ENCODE results near the gene CNOT10.
"Not testable (repeated sequence)": the region's sequence is repeated elsewhere in the genome, so short reads cannot be mapped to it uniquely, and the experiment has no call there.

CNOT10 gene

DNA sequence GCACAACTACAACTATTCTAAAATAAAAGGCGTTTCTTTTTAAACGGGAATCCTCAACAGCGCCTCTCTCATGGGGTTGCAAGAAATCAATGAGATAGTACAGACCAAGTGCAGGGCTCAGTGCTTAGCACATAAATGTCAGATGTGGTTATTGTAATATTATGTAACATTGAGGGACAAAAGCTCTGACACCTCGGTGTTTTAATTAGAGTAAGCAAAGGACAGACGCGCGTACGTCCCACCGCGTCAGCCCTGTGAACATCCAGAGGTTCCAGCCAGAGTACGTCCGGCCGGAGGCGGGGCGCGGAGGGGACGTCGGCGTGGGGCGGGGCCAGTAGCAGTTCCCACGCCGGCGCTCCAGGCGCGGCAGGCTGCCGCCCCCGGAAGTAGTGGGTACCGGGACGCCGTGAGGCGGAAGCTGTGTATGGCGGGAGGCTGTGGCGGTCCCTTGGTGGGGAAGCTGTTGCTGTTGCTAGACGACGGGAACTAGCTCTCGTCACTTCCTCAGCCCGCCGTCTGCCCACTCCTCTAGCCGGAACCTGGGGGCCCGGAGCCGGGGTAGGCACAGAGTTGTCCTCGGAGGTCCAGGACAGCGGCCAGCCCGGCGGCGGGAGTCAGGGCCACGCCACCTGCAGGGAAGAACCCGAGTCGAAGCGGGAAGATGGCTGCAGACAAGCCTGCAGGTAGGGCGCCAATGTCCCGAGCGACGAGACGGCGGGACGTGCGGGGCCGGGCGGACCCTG is at the start of gene CNOT10:
Gene CNOT10 (plus strand): TSS at position 389 of the 743 bp plus-strand sequence. CDS start 273 bp downstream, at position 662.
- peak; percentile 98 for DNase-seq

DNA sequence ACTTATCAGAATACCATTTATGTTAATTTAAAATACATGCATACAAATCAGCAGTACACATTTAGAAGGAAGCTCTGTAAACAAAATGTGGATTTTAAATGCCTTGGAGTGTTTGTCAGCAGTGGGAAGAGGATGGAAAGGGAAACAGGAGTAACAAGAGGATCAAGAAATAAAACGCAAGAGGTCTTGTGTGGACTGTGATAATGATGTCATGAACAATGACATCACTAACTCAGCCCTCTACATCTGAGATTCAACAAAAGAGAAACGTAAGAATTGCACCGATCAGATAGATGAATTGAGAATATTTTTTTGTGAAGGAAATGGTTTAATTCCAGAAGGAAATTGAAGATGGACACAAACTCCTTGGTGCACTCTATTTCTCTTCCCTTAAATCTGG is 44.0 kb upstream of the CNOT10 start:
- no peak for DNase-seq

GRCh38 chr3:32641356-32641755 is 43.6 kb upstream of the CNOT10 start:
- DNase-seq = no peak

GRCh38 chr3:32643354-32643753 is 41.6 kb upstream of the CNOT10 start:
- no peak for DNase-seq

DNA sequence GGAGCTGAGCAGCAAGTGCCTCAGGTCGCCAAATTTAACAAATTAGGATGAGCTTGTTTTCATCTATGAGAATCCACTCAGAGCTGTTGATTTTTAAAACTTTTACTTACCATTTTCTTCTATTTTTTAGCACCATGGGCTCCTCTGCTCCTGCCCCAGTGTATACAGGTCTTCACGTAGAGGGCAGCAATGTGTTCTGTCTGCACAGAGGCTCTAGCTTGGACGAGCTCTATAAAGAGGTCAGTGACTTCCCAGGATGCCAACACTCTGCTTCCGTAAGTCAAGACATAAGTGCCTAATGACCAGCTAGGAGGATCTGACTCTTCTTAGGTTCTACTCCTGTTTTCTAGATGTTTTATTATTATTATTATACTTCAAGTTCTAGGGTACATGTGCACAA is 41.2 kb upstream of the CNOT10 start:
- DNase-seq = no peak

- no peak for DNase-seq
Measured at GRCh38 chr3:32644380-32644779, 40.6 kb upstream of the CNOT10 start.

GRCh38 chr3:32646761-32647160 is 38.2 kb upstream of the CNOT10 start:
- no peak for DNase-seq

GRCh38 chr3:32652337-32653100 is 32.5 kb upstream of the CNOT10 start:
- DNase-seq = not testable (repeated sequence)

GRCh38 chr3:32655167-32655566 is 29.8 kb upstream of the CNOT10 start:
- no peak for DNase-seq

DNA sequence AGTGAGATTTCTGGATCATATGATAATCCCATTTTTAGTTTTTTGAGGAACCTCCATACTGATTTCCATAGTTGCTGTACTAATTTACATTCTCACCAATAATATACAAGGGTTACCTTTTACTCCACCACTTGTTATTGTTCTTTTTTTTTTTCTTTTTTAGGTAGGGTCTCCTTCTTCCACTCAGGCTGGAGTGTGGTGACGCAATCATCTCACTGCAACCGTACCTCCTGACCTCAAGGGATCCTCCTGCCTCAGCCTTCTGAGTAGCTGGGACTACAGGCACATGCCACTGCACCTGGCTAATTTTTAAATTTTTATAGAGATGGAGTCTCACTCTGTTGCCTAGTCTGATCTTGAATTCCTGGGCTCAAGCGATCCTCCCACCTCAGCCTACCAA is 24.4 kb upstream of the CNOT10 start:
- DNase-seq = no peak

DNA sequence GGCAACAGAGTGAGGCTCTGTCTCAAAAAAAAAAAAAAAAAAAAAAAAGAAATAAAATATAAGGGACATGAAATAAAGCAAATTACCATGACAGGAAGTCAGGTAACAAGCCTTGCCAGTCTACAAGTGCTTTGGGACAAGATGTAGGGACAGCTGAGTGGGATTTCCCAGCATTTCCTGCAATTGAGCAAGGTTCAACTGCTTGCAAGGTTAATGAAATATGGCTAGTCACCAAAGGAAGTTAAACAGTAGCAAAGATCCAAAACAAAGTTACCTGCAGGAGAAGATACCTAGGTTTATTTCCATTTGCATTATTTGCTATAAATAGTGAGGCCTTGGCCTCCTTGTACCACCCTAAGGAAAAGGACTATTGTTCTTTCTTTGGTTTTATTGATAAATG is 22.3 kb upstream of the CNOT10 start:
- no peak for DNase-seq

- peak; percentile 45 for DNase-seq
Measured at GRCh38 chr3:32664630-32665075, 20.3 kb upstream of the CNOT10 start.

GRCh38 chr3:32667072-32667582 is 17.9 kb upstream of the CNOT10 start:
- no peak for DNase-seq

GRCh38 chr3:32669226-32669625 is 15.8 kb upstream of the CNOT10 start:
- not testable (repeated sequence) for DNase-seq

DNA sequence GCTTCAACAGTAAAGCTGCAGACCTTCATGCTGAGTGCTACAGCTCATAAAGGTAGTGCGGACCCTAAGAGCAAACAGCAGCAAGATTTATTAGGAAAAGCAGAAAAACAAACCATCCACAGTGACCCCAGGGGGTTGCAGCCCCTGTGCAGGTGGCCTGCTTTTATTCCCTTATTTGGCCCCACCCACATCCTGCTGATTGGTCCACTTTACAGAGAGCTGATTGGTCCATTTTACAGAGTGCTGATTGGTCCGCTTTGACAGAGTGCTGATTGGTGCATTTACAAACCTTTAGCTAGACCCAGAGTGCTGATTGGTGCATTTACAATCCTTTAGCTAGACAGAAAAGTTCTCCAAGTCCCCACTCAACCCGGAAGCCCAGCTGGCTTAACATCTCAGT is 11.3 kb upstream of the CNOT10 start:
- not testable (repeated sequence) for DNase-seq

DNA sequence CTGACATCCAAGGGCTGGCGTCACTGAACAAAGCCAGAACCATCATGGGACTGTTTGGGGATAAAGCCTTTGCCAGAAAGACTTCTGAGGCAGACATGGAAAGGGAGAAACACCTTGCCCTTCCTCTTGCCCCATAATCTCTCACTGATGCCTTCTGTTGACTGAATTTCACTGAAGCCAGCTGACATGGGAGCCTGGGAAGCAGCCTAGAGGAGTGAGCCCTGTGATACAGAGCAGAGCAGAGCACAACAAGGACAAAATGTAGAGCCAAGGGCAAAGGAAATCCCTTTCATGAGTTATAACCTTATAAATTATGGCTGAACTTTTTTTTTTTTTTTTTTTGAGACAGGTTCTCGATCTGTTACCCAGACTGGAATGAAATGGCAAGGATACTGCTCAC is 9.8 kb upstream of the CNOT10 start:
- no peak for DNase-seq

DNA sequence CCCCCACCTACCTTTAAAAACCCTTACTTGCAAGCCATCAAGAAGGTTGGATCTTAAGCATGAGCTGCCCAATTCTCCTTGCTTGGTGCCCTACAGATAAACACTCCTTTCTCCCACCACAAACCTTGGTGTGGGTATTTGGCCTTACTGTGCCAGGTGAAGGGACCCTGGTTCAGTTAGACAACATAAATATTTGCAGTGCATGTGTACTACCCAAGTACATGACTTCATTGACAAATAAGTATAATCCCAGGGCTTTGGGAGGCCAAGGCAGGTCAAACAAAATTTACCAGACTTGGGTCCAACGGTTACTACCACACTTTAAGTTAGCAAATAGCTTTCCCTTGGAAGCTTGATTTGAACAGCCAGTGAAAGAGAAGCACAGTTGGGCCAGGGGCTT is 9.3 kb upstream of the CNOT10 start:
- no peak for DNase-seq

DNA sequence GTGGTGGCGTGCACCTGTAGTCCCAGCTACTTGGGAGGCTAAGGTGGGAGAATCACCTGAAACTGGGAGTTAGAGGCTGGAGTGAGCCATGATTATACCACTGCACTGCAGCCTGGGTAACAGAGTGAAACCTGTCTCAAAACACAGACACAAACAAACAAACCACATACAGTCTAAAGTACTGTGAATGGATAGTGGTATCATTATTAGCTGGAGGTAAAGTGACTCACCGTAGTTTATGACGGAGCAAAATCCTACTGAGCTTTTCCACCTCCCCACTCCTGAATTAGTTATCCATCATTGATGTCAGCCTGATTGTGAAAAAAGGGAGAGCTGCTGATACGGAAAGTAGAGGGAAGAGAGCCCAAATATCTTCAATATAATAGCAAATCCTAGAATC is 3.2 kb upstream of the CNOT10 start:
- peak; percentile 34 for DNase-seq

GRCh38 chr3:32684029-32684799 is 774 bp upstream of the CNOT10 start:
- peak; percentile 16 for DNase-seq

GRCh38 chr3:32685543-32686185 is 676 bp downstream of the CNOT10 start:
- peak; percentile 27 for DNase-seq

DNA sequence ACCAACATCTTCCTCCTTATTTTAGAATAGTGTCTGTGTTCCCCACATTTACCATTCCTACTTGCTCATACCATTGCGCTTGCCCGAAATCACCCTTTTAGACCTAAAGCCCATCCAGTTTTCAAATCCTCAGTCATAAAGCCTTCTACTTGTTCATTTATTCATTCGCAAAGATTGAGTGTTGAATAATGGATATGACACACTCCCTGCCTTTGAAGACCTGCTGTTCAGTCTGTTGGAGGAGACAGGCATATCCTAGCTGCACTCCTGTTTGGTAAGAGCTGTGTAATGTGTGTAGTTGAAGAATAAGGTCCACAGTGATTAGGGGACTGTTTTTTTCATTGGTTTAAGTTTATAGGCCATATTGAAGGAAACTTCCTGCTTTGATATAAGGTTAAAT is 1.7 kb downstream of the CNOT10 start:
- DNase-seq = peak; percentile 22

DNA sequence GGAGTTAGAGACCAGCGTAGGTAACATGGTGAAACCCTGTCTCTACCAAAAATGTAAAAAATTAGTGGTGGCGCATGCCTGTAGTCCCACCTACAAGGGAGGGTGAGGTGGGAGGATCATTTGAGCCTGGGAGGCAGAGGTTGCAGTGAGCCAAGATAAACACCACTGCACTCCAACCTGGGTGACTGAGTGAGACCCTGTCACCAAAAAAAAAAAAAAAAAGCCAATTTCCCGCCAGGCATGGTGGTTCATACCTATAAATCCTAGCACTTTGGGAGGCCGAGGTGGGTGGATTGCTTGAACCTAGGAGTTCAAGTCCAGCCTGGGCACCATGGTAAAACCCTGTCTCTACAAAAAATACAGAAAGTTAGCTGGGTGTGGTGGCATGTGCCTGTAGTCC is 6.9 kb downstream of the CNOT10 start:
- no peak for DNase-seq

DNA sequence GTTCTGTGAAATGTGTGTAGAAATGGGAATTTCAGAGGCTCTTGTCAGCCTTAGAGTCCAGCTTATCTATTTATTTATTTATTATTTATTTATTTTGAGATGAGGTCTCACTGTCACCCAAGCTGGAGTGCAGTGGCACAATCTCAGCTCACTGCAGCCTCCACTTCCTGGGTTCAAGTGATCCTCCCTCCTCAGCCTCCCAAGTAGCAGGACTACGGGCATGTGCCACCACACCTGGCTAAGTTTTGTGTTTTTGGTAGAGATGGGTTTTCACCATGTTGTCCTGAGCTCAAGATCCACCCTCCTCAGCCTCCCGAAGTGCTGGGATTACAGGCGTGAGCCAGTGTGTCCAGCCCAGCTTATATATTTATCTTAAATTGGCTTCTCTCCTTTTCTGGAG is 11.5 kb downstream of the CNOT10 start:
- DNase-seq = no peak

Measured in activated CD4-positive, alpha-beta T cell treated with anti-CD3 and anti-CD28 coated beads, Interleukin-10, Interleukin-2, amounts not matched to agents 100 ng/mL and 50 ng/mL, durations not matched to agents 16 hours and 8 hours (primary cell).